ENCODE data around the gene TGFBI.

TGFBI gene

GRCh38 chr5:136058972-136059354 is 30.2 kb downstream of the TGFBI start:
- Histone ChIP-seq H3K4me1 (ENCODE audit: control insufficient read depth in 1 of 2, insufficient read depth in 2 of 2, low read length in 2 of 2) (peaks cover 3 to 37% of the 10 kb centered on the region in 2 donors), H3K27ac (ENCODE audit: low read length) (peak overlapping the region; percentile 76)

GRCh38 chr5:136060963-136061362 is 32.2 kb downstream of the TGFBI start:
- Histone ChIP-seq H3K9me3 (ENCODE audit: control insufficient read depth in 1 of 2, low read length in 2 of 2) (no peaks in the 10 kb centered on the region), H3K4me1 (ENCODE audit: control insufficient read depth in 1 of 2, insufficient read depth in 2 of 2, low read length in 2 of 2) (peaks cover 6 to 32% of the 10 kb centered on the region in 2 donors), H3K4me3 (ENCODE audit: low read depth in 1 of 2, low read length in 2 of 2) (no peak overlapping the region), H3K36me3 (ENCODE audit: control insufficient read depth in 1 of 2, insufficient read depth in 2 of 2, low read length in 2 of 2) (peaks cover 19 to 26% of the 10 kb centered on the region in 2 donors), H3K27me3 (ENCODE audit: low read depth, low read length) (no peaks in the 10 kb centered on the region), H3K27ac (ENCODE audit: low read length) (no peak overlapping the region)

More at GRCh38 chr5:136058972-136059354, 30.2 kb downstream of the TGFBI start:
- Histone ChIP-seq H3K9me3 (ENCODE audit: control insufficient read depth in 1 of 2, low read length in 2 of 2) (no peaks in the 10 kb centered on the region), H3K36me3 (ENCODE audit: control insufficient read depth in 1 of 2, insufficient read depth in 2 of 2, low read length in 2 of 2) (peaks cover 19 to 26% of the 10 kb centered on the region in 2 donors), H3K27me3 (ENCODE audit: low read depth, low read length) (no peaks in the 10 kb centered on the region), H3K4me3 (ENCODE audit: low read depth in 1 of 2, low read length in 2 of 2) (no peak overlapping the region)

GRCh38 chr5:136061630-136062365 is 33.0 kb downstream of the TGFBI start:
- no peak overlapping the region for H3K27ac ChIP-seq (ENCODE audit: low read length)

DNA sequence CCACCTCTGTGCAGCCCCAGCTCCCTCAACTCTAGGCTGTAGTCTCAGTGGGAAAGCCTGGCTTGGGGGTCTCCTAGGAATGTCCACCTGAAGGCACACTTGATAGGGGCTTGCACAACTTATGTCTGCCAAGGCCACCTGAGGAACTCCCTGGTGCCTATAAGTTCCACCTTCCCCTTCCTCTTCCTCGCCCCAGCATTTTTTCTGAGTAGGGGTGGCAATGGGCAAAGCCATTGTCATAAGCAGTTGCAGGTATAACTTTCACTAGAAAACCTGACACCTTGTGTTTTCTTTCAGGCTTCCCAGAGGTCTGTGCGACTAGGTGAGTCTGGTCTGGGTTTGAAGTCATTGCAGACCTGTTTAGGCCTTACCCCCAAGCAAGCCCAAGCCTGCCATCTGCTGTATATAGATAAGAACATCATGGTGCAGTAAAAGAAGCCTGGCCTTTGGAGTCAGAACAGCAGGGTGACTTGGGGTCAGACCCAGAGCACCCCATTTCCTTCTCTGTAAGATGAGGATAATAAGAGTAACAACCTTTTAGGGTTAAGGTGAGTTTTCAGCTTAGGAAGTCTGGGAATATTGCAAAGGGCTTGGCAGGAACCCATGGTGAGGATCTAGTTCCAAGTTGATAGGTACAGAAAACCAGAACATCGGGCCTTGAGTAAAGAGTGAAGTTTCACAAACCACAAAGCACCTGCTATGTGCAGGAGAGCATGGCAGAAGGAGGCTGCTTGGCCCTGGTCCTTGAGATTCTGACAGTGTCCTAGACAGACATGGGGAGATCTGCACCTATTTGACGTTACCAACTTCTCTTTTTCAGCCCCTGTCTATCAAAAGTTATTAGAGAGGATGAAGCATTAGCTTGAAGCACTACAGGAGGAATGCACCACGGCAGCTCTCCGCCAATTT is 33.8 kb downstream of the TGFBI start:
- H3K27ac ChIP-seq (ENCODE audit: low read length), result no peak overlapping the region
- H3K9me3 ChIP-seq (ENCODE audit: control insufficient read depth in 1 of 2, low read length in 2 of 2), result no peaks in the 10 kb centered on the region
- H3K4me1 ChIP-seq (ENCODE audit: control insufficient read depth in 1 of 2, insufficient read depth in 2 of 2, low read length in 2 of 2), result peaks cover 7 to 26% of the 10 kb centered on the region in 2 donors
- H3K36me3 ChIP-seq (ENCODE audit: control insufficient read depth in 1 of 2, insufficient read depth in 2 of 2, low read length in 2 of 2), result peaks cover 19 to 26% of the 10 kb centered on the region in 2 donors
- no peak overlapping the region for H3K4me3 ChIP-seq (ENCODE audit: low read depth in 1 of 2, low read length in 2 of 2)
- no peaks in the 10 kb centered on the region for H3K27me3 ChIP-seq (ENCODE audit: low read depth, low read length)

More at GRCh38 chr5:136061630-136062365, 33.0 kb downstream of the TGFBI start:
- H3K9me3 ChIP-seq (ENCODE audit: control insufficient read depth in 1 of 2, low read length in 2 of 2), result no peaks in the 10 kb centered on the region
- H3K36me3 ChIP-seq (ENCODE audit: control insufficient read depth in 1 of 2, insufficient read depth in 2 of 2, low read length in 2 of 2), result peaks cover 19 to 26% of the 10 kb centered on the region in 2 donors
- peaks cover 7 to 29% of the 10 kb centered on the region in 2 donors for H3K4me1 ChIP-seq (ENCODE audit: control insufficient read depth in 1 of 2, insufficient read depth in 2 of 2, low read length in 2 of 2)
- H3K4me3 ChIP-seq (ENCODE audit: low read depth in 1 of 2, low read length in 2 of 2), result no peak overlapping the region
- H3K27me3 ChIP-seq (ENCODE audit: low read depth, low read length), result no peaks in the 10 kb centered on the region

GRCh38 chr5:136063778-136064465 is 35.1 kb downstream of the TGFBI start:
- Histone ChIP-seq H3K27me3 (ENCODE audit: low read depth, low read length) (no peaks in the 10 kb centered on the region), H3K27ac (ENCODE audit: low read length) (no peak overlapping the region), H3K9me3 (ENCODE audit: control insufficient read depth in 1 of 2, low read length in 2 of 2) (no peaks in the 10 kb centered on the region), H3K36me3 (ENCODE audit: control insufficient read depth in 1 of 2, insufficient read depth in 2 of 2, low read length in 2 of 2) (peaks cover 19 to 26% of the 10 kb centered on the region in 2 donors), H3K4me3 (ENCODE audit: low read depth in 1 of 2, low read length in 2 of 2) (no peak overlapping the region), H3K4me1 (ENCODE audit: control insufficient read depth in 1 of 2, insufficient read depth in 2 of 2, low read length in 2 of 2) (peaks cover 4 to 18% of the 10 kb centered on the region in 2 donors)

DNA sequence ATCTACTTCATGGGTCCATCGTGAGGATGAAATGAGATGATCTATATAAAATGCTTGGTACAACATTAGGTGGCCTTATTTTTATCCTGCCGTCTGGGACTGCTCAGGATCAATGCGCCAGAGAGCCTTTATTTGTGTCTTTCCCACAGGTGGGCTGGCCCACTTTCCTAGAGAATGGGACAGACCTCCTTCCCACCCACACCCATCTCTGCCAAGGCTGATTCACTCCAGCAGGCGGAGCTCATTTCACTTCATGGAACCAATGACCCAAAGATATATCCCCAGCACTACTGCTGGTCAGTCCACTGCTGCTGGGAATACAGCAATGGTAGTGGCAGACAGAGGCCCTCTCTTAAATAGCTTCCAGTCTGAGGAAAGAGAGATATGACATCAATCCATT is 35.7 kb downstream of the TGFBI start:
- Histone ChIP-seq H3K4me3 (ENCODE audit: low read depth in 1 of 2, low read length in 2 of 2) (no peak overlapping the region), H3K27me3 (ENCODE audit: low read depth, low read length) (no peaks in the 10 kb centered on the region), H3K36me3 (ENCODE audit: control insufficient read depth in 1 of 2, insufficient read depth in 2 of 2, low read length in 2 of 2) (peaks cover 19 to 21% of the 10 kb centered on the region in 2 donors), H3K9me3 (ENCODE audit: control insufficient read depth in 1 of 2, low read length in 2 of 2) (no peaks in the 10 kb centered on the region), H3K4me1 (ENCODE audit: control insufficient read depth in 1 of 2, insufficient read depth in 2 of 2, low read length in 2 of 2) (peaks cover 4 to 16% of the 10 kb centered on the region in 2 donors), H3K27ac (ENCODE audit: low read length) (no peak overlapping the region)

GRCh38 chr5:136065588-136065987 is 36.8 kb downstream of the TGFBI start:
- Histone ChIP-seq H3K4me1 (ENCODE audit: control insufficient read depth in 1 of 2, insufficient read depth in 2 of 2, low read length in 2 of 2) (peaks cover 4 to 16% of the 10 kb centered on the region in 2 donors), H3K27ac (ENCODE audit: low read length) (no peak overlapping the region), H3K36me3 (ENCODE audit: control insufficient read depth in 1 of 2, insufficient read depth in 2 of 2, low read length in 2 of 2) (peaks cover 19% of the 10 kb centered on the region in 2 donors)

DNA sequence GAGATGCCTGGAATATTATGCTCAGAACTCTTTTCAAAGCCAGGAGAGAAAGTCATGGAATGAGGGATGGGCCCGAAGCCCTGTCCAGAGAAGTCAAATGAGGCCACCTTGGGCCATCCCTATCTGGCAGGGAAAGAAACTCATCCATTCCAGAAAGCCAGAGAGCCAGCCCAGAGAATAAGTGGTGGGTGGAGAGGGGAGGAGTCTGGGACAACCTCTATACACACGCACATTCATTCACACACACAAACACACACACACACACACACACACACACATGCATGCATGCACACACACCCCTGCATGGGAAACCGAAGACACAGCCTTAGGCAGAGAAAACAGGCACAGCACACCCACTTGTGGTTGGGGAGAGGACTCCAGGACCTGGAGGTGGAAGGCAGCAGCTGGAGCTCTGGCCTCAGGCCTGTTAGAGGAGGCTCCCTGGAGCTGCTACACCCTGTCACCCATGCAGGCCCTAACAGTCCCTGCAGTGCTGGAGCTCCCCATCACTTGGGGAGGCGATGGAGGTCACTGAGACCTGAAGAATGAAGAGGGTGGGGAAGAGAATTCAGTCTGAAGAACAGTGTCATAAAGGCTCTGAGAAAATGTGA is 38.0 kb downstream of the TGFBI start:
- H3K4me3 ChIP-seq (ENCODE audit: low read depth in 1 of 2, low read length in 2 of 2), result no peak overlapping the region
- peaks cover 14 to 17% of the 10 kb centered on the region in 2 donors for H3K36me3 ChIP-seq (ENCODE audit: control insufficient read depth in 1 of 2, insufficient read depth in 2 of 2, low read length in 2 of 2)
- no peaks in the 10 kb centered on the region for H3K27me3 ChIP-seq (ENCODE audit: low read depth, low read length)
- H3K4me1 ChIP-seq (ENCODE audit: control insufficient read depth in 1 of 2, insufficient read depth in 2 of 2, low read length in 2 of 2), result peaks cover 4 to 16% of the 10 kb centered on the region in 2 donors
- H3K27ac ChIP-seq (ENCODE audit: low read length), result no peak overlapping the region
- H3K9me3 ChIP-seq (ENCODE audit: control insufficient read depth in 1 of 2, low read length in 2 of 2), result no peaks in the 10 kb centered on the region

More at GRCh38 chr5:136065588-136065987, 36.8 kb downstream of the TGFBI start:
- H3K27me3 ChIP-seq (ENCODE audit: low read depth, low read length), result no peaks in the 10 kb centered on the region
- H3K4me3 ChIP-seq (ENCODE audit: low read depth in 1 of 2, low read length in 2 of 2), result no peak overlapping the region
- H3K9me3 ChIP-seq (ENCODE audit: control insufficient read depth in 1 of 2, low read length in 2 of 2), result no peaks in the 10 kb centered on the region

DNA sequence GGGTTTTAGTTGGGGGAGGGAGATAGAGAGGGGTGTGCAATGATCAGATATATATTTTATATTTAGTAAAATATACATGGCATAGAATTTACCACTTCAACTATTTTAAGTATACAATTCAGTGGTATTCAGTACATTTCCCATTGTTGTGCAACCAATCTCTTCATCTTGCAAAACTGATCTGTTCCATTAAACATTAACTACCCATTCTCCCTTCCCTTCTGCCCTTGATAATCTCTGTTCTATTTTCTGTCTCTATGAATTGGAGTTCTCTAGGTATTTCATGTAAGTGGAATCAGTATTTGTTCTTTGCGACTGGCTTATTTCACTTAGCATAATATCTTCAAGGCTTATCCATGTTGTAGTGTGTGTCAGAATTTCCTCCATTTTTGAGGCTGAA is 38.6 kb downstream of the TGFBI start:
- Histone ChIP-seq H3K36me3 (ENCODE audit: control insufficient read depth in 1 of 2, insufficient read depth in 2 of 2, low read length in 2 of 2) (peaks cover 8 to 12% of the 10 kb centered on the region in 2 donors), H3K4me3 (ENCODE audit: low read depth in 1 of 2, low read length in 2 of 2) (no peak overlapping the region), H3K4me1 (ENCODE audit: control insufficient read depth in 1 of 2, insufficient read depth in 2 of 2, low read length in 2 of 2) (peaks cover 4 to 16% of the 10 kb centered on the region in 2 donors), H3K9me3 (ENCODE audit: control insufficient read depth in 1 of 2, low read length in 2 of 2) (no peaks in the 10 kb centered on the region), H3K27ac (ENCODE audit: low read length) (no peak overlapping the region), H3K27me3 (ENCODE audit: low read depth, low read length) (no peaks in the 10 kb centered on the region)

GRCh38 chr5:136070486-136071285 is 41.9 kb downstream of the TGFBI start:
- H3K9me3 ChIP-seq (ENCODE audit: control insufficient read depth in 1 of 2, low read length in 2 of 2), result no peaks in the 10 kb centered on the region
- no peak overlapping the region for H3K27ac ChIP-seq (ENCODE audit: low read length)
- H3K36me3 ChIP-seq (ENCODE audit: control insufficient read depth in 1 of 2, insufficient read depth in 2 of 2, low read length in 2 of 2), result no peaks in the 10 kb centered on the region
- H3K4me1 ChIP-seq (ENCODE audit: control insufficient read depth in 1 of 2, insufficient read depth in 2 of 2, low read length in 2 of 2), result peaks cover 4 to 8% of the 10 kb centered on the region in 2 donors
- no peak overlapping the region for H3K4me3 ChIP-seq (ENCODE audit: low read depth in 1 of 2, low read length in 2 of 2)
- H3K27me3 ChIP-seq (ENCODE audit: low read depth, low read length), result no peaks in the 10 kb centered on the region

All from muscle layer of duodenum (tissue), 2 donors.